ENCODE measurements around the gene IGF2BP2.

The IGF2BP2 gene

GRCh38 chr3:185625784-185626183 lies 199.1 kb downstream of the IGF2BP2 start:
- DNase-seq = no peak
- TF ChIP-seq POLR2A (IDR thresholded peaks at IDR 0.05; ENCODE audit: low read length) (no peak), GATA1 (IDR thresholded peaks at IDR 0.05; ENCODE audit: low read depth, low read length) (no peak)

- DNase-seq = no peak
- TF ChIP-seq POLR2A (IDR thresholded peaks at IDR 0.05; ENCODE audit: low read length) = no peak
- TF ChIP-seq GATA1 (IDR thresholded peaks at IDR 0.05; ENCODE audit: low read depth, low read length) = no peak
Observed at GRCh38 chr3:185623939-185624665, 200.7 kb downstream of the IGF2BP2 start.

GRCh38 chr3:185613016-185613415 lies 211.8 kb downstream of the IGF2BP2 start:
- TF ChIP-seq GATA1 (IDR thresholded peaks at IDR 0.05; ENCODE audit: low read depth, low read length) (no peak), POLR2A (IDR thresholded peaks at IDR 0.05; ENCODE audit: low read length) (no peak)

GRCh38 chr3:185606196-185606595 lies 218.6 kb downstream of the IGF2BP2 start:
- DNase-seq = no peak
- TF ChIP-seq GATA1 (IDR thresholded peaks at IDR 0.05; ENCODE audit: low read depth, low read length) (no peak), POLR2A (IDR thresholded peaks at IDR 0.05; ENCODE audit: low read length) (no peak)

More at GRCh38 chr3:185613016-185613415, 211.8 kb downstream of the IGF2BP2 start:
- no peak for DNase-seq

- DNase-seq = no peak
Observed at GRCh38 chr3:185605566-185605965, 219.3 kb downstream of the IGF2BP2 start.

GRCh38 chr3:185595526-185595925 lies 229.3 kb downstream of the IGF2BP2 start:
- no peak for TF ChIP-seq GATA1 (IDR thresholded peaks at IDR 0.05; ENCODE audit: low read depth, low read length)
- no peak for TF ChIP-seq POLR2A (IDR thresholded peaks at IDR 0.05; ENCODE audit: low read length)
- DNase-seq = no peak

More at GRCh38 chr3:185605566-185605965, 219.3 kb downstream of the IGF2BP2 start:
- TF ChIP-seq GATA1 (IDR thresholded peaks at IDR 0.05; ENCODE audit: low read depth, low read length) = no peak
- no peak for TF ChIP-seq POLR2A (IDR thresholded peaks at IDR 0.05; ENCODE audit: low read length)

- TF ChIP-seq GATA1 (IDR thresholded peaks at IDR 0.05; ENCODE audit: low read depth, low read length) (no peak), POLR2A (IDR thresholded peaks at IDR 0.05; ENCODE audit: low read length) (no peak)
- DNase-seq = no peak
Observed at GRCh38 chr3:185594073-185594472, 230.8 kb downstream of the IGF2BP2 start.
